Panc1 (cell line): Measurements from ENCODE around the gene CHST5. TPM values are rescaled to one million over a fixed set of nuclear protein-coding genes. Genes with fewer than 3 reads are reported as not detected.

Experiments
- ATAC-seq: fragments of 200-7000 bp; cut with Tn5 transposase; 2 replicates; pipeline ENCODE4 v1.9.1; 2020; ENCODE audit warnings: mild to moderate bottlenecking, moderate library complexity
- BruUV-seq: library from RNA; stranded (reverse); fragments of 400-500 nt; replicated peaks from 2 replicates; lab custom pipeline; 2021; lab: Mats Ljungman, UMichigan
- CTCF ChIA-PET: fragments of 300-600 bp; sonication (Branson Sonifier 250); formaldehyde crosslinking; loops from one replicate; lab custom pipeline; 2022; ENCODE audit warnings: antibody characterized with exemption; lab: Charles Lee
- POLR2A ChIA-PET: fragments of 300-600 bp; sonication (Branson Sonifier 250); formaldehyde crosslinking; loops from one replicate; lab custom pipeline; 2022; ENCODE audit warnings: antibody characterized with exemption; lab: Charles Lee
- DNase-seq: peaks from one replicate; pipeline ENCODE4 v3.0.0-alpha.2; 2010; ENCODE audit warnings: low read depth, low spot score
- H3K27ac ChIP-seq: 2 replicates; pipeline ENCODE4 v1.5.1; 2011; ENCODE audit warnings: mild to moderate bottlenecking, low read length, inconsistent platforms
- H3K27me3 ChIP-seq: fragments of 200-500 bp; sonication (Bioruptor generic); 2 replicates; pipeline ENCODE4 v1.6.0; 2014; ENCODE audit warnings: low read length, inconsistent platforms; ENCODE audit not compliant: control insufficient read depth, insufficient read depth
- H3K36me3 ChIP-seq: fragments of 200-500 bp; sonication (Bioruptor generic); 2 replicates; pipeline ENCODE4 v1.5.1; 2014; ENCODE audit warnings: inconsistent platforms, mild to moderate bottlenecking, low read length, moderate library complexity; ENCODE audit not compliant: control insufficient read depth, insufficient read depth
- H3K4me1 ChIP-seq: 2 replicates; pipeline ENCODE4 v1.5.1; 2011; ENCODE audit warnings: inconsistent platforms, mild to moderate bottlenecking, low read length, moderate library complexity; ENCODE audit not compliant: control insufficient read depth, insufficient read depth
- H3K4me3 ChIP-seq, 2 experiments: 2 replicates each; pipeline ENCODE4 v1.5.1; 2011 to 2012; ENCODE audit warnings: low read depth in 2 of 2, low read length in 2 of 2, mild to moderate bottlenecking in 2 of 2, inconsistent platforms in 1 of 2, moderate library complexity in 1 of 2
- H3K9me3 ChIP-seq: fragments of 200-500 bp; sonication (Bioruptor generic); 2 replicates; pipeline ENCODE4 v1.5.1; 2014; ENCODE audit warnings: low read depth, mild to moderate bottlenecking, inconsistent platforms, low read length, moderate library complexity; ENCODE audit not compliant: control insufficient read depth, insufficient read depth
- POLR2AphosphoS5 ChIP-seq: IDR thresholded peaks from 2 replicates; pipeline ENCODE4 v1.6.1; 2012; ENCODE audit warnings: mild to moderate bottlenecking, low read depth, low read length, moderate library complexity
- SIN3A ChIP-seq: IDR thresholded peaks from 2 replicates; pipeline ENCODE4 v1.6.1; 2012; ENCODE audit warnings: low read depth, mild to moderate bottlenecking, low read length, moderate library complexity, borderline replicate concordance; ENCODE audit not compliant: insufficient read depth
- TCF7L2 ChIP-seq: IDR thresholded peaks from 2 replicates; pipeline ENCODE4 v1.6.1; 2011; ENCODE audit warnings: mild to moderate bottlenecking, low read depth, low read length, inconsistent platforms
- in situ Hi-C: cut with HindIII; loops from 2 replicates; pipeline ENCODE4 v1.10.0; 2016; ENCODE audit warnings: low sequenced_read_pairs, low pct_unique_long_range_greater_than_20kb
- intact Hi-C: fragments of 100-400 bp; cut with micrococcal nuclease; formaldehyde crosslinking; loops from one replicate; pipeline ENCODE4 v1.10.0; 2022; ENCODE audit not compliant: unreplicated experiment
- total RNA-seq: library from RNA; stranded (reverse); gene quantifications from one replicate; pipeline ENCODE4 v1.2.1, GENCODE V29; 2021; ENCODE audit not compliant: unreplicated experiment
- TF ChIP-seq, protein P1 (sequence below): fragments of 450-650 bp; IDR thresholded peaks from 2 replicates; pipeline ENCODE4 v1.5.1; 2017; ENCODE audit warnings: mild to moderate bottlenecking
- TF ChIP-seq, protein P2 (sequence below), 2 experiments: IDR thresholded peaks; 2 replicates each; pipeline ENCODE4 v1.6.1; 2011 to 2012; ENCODE audit warnings: low read depth in 2 of 2, control low read depth in 1 of 2, low read length in 1 of 2, mild to moderate bottlenecking in 1 of 2, moderate library complexity in 1 of 2; ENCODE audit not compliant: insufficient read depth in 1 of 2

CHST5 gene
- total RNA-seq, 1 experiment from 2014 or later: 0.15 TPM

DNA sequence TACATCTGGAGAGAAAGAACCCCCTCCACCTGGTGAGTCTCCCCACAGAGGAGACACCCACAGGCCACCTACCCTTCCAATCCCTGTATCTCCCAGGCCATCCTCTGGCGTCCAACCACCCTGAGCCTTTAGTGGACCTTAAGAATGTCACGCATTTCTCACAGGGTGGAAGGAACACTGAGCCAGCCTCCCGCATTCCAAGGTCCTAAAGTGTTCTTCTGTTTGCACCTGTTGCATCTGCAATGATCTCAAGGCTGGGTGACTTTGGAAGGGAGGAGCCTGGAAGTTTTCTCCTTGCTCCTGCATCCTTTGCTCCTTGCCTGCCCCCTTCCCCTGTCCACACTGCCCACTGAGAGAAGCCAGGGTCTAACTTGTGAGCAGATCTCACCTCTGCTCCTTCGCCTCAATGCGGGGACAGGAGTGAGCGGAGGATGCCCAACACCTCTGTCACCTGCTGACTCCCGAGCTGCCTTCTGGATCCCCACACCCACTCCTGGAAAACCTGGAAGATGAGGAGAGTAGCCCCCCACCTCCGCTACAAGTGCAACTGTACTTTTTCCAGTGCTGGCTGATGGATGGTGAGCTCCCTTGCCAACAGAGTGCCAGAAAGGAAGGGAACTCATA, 3.7 kb downstream of the CHST5 start:
- Histone ChIP-seq H3K4me1 (no peaks in the 10 kb centered on the region), H3K27me3 (no peaks in the 10 kb centered on the region), H3K9me3 (no peaks in the 10 kb centered on the region), H3K27ac (no peak overlapping the region), H3K4me3 (no peak overlapping the region), H3K36me3 (no peaks in the 10 kb centered on the region)
- CTCF ChIA-PET: no interaction called here
- no peak for TF ChIP-seq SIN3A
- TF ChIP-seq TCF7L2: no peak
- TF ChIP-seq, protein P1, sequence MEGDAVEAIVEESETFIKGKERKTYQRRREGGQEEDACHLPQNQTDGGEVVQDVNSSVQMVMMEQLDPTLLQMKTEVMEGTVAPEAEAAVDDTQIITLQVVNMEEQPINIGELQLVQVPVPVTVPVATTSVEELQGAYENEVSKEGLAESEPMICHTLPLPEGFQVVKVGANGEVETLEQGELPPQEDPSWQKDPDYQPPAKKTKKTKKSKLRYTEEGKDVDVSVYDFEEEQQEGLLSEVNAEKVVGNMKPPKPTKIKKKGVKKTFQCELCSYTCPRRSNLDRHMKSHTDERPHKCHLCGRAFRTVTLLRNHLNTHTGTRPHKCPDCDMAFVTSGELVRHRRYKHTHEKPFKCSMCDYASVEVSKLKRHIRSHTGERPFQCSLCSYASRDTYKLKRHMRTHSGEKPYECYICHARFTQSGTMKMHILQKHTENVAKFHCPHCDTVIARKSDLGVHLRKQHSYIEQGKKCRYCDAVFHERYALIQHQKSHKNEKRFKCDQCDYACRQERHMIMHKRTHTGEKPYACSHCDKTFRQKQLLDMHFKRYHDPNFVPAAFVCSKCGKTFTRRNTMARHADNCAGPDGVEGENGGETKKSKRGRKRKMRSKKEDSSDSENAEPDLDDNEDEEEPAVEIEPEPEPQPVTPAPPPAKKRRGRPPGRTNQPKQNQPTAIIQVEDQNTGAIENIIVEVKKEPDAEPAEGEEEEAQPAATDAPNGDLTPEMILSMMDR: no peak
- TF ChIP-seq POLR2AphosphoS5: no peak
- TF ChIP-seq, protein P2, sequence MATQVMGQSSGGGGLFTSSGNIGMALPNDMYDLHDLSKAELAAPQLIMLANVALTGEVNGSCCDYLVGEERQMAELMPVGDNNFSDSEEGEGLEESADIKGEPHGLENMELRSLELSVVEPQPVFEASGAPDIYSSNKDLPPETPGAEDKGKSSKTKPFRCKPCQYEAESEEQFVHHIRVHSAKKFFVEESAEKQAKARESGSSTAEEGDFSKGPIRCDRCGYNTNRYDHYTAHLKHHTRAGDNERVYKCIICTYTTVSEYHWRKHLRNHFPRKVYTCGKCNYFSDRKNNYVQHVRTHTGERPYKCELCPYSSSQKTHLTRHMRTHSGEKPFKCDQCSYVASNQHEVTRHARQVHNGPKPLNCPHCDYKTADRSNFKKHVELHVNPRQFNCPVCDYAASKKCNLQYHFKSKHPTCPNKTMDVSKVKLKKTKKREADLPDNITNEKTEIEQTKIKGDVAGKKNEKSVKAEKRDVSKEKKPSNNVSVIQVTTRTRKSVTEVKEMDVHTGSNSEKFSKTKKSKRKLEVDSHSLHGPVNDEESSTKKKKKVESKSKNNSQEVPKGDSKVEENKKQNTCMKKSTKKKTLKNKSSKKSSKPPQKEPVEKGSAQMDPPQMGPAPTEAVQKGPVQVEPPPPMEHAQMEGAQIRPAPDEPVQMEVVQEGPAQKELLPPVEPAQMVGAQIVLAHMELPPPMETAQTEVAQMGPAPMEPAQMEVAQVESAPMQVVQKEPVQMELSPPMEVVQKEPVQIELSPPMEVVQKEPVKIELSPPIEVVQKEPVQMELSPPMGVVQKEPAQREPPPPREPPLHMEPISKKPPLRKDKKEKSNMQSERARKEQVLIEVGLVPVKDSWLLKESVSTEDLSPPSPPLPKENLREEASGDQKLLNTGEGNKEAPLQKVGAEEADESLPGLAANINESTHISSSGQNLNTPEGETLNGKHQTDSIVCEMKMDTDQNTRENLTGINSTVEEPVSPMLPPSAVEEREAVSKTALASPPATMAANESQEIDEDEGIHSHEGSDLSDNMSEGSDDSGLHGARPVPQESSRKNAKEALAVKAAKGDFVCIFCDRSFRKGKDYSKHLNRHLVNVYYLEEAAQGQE (IDR thresholded peaks at IDR 0.05; ENCODE audit: insufficient read depth in 1 of 2, low read depth in 2 of 2, low read length in 1 of 2): no peak
- POLR2A ChIA-PET: no interaction called here
- ATAC-seq (no peak), DNase-seq (no peak)
- in situ Hi-C loops (no loop called here), intact Hi-C loops (no loop called here)
- no TSS peak for BruUV-seq

DNA sequence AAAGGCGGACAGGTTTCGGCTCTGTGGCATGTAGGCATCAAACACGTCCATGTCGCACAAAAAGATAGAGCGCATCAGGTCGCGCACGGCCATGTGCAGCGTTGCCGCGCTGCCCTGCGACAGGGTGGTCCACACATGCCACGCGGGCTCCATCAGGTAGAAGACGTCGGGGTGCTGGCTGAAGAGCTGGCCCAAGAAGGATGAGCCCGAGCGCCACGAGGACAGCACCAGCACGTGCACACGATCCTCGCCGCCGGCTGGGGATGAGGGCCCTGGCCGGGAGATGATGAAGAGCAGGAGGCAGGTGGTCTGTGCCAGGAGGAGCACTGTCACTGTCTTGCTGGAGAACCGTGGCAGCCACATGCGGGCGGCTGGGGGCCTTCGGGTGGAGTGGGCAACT, 5.9 kb downstream of the CHST5 start:
- no peaks in the 10 kb centered on the region for H3K4me1 ChIP-seq
- intact Hi-C loops (no loop called here), in situ Hi-C loops (no loop called here)
- no TSS peak for BruUV-seq
- H3K4me3 ChIP-seq: no peak overlapping the region
- H3K36me3 ChIP-seq: no peaks in the 10 kb centered on the region
- DNase-seq: no peak
- TF ChIP-seq, protein P2 (IDR thresholded peaks at IDR 0.05; ENCODE audit: insufficient read depth in 1 of 2, low read depth in 2 of 2, low read length in 1 of 2): no peak
- TF ChIP-seq, protein P1: no peak
- TF ChIP-seq POLR2AphosphoS5 (no peak), SIN3A (no peak), TCF7L2 (no peak)
- CTCF ChIA-PET: no interaction called here
- no peak overlapping the region for H3K27ac ChIP-seq
- no peaks in the 10 kb centered on the region for H3K27me3 ChIP-seq
- no peaks in the 10 kb centered on the region for H3K9me3 ChIP-seq
- POLR2A ChIA-PET: no interaction called here
- ATAC-seq: no peak
